ENCODE measurements around the gene NAPG. TPM values are rescaled to one million over a fixed set of nuclear protein-coding genes. Genes with fewer than 3 reads are reported as not detected.

Gene NAPG
- total RNA-seq, 4 donors from 2014 or later: 13.8 to 29.6 (median 19.5) TPM

GRCh38 chr18:10508591-10508990 is 17.2 kb upstream of the NAPG start:
- H3K27ac ChIP-seq: no peak overlapping the region
- intact Hi-C loops (cut with DNase I; ENCODE audit: low total_unique reads) (no loop called here), in situ Hi-C loops (cut with MboI; ENCODE audit: low sequenced_read_pairs in 4 of 4) (loop anchor here in 1 of 4 donors (25.0 kb wide), 1 partner anchor 921 kb away; no protein-coding TSS in a partner anchor)
- H3K27me3 ChIP-seq: peaks cover 0 to 2% (median 0%) of the 10 kb centered on the region in 3 donors
- H3K4me1 ChIP-seq: no peaks in the 10 kb centered on the region
- H3K4me3 ChIP-seq: no peak overlapping the region
- ATAC-seq (no peak), DNase-seq (no peak)
- TF ChIP-seq POLR2A (IDR thresholded peaks at IDR 0.05) (no peak), CTCF (IDR thresholded peaks at IDR 0.05 in 4 of 5, conservative IDR thresholded peaks at IDR 0.05 in 1 of 5) (no peak)
- H3K9me3 ChIP-seq: peaks cover 0 to 12% (median 0%) of the 10 kb centered on the region in 3 donors
- no peaks in the 10 kb centered on the region for H3K36me3 ChIP-seq

GRCh38 chr18:10511236-10511635 is 14.6 kb upstream of the NAPG start:
- peaks cover 0 to 6% (median 0%) of the 10 kb centered on the region in 3 donors for H3K9me3 ChIP-seq
- ATAC-seq: no peak
- no peak overlapping the region for H3K27ac ChIP-seq
- H3K4me3 ChIP-seq: no peak overlapping the region
- intact Hi-C loops (cut with DNase I; ENCODE audit: low total_unique reads) (loop anchor here (10.0 kb wide), 1 partner anchor 206 kb away; no protein-coding TSS in a partner anchor), in situ Hi-C loops (cut with MboI; ENCODE audit: low sequenced_read_pairs in 4 of 4) (loop anchor here in 1 of 4 donors (25.0 kb wide), 1 partner anchor 924 kb away; no protein-coding TSS in a partner anchor)
- DNase-seq: no peak
- TF ChIP-seq POLR2A (IDR thresholded peaks at IDR 0.05) (no peak), CTCF (IDR thresholded peaks at IDR 0.05 in 4 of 5, conservative IDR thresholded peaks at IDR 0.05 in 1 of 5) (no peak)
- H3K27me3 ChIP-seq: peaks cover 0 to 4% (median 0%) of the 10 kb centered on the region in 3 donors
- no peaks in the 10 kb centered on the region for H3K4me1 ChIP-seq
- no peaks in the 10 kb centered on the region for H3K36me3 ChIP-seq

GRCh38 chr18:10514082-10514481 is 11.7 kb upstream of the NAPG start:
- TF ChIP-seq CTCF (IDR thresholded peaks at IDR 0.05 in 4 of 5, conservative IDR thresholded peaks at IDR 0.05 in 1 of 5) (no peak), POLR2A (IDR thresholded peaks at IDR 0.05) (no peak)
- Histone ChIP-seq H3K36me3 (no peaks in the 10 kb centered on the region), H3K27me3 (peaks cover 0 to 4% (median 0%) of the 10 kb centered on the region in 3 donors), H3K4me3 (no peak overlapping the region), H3K9me3 (no peaks in the 10 kb centered on the region), H3K27ac (peak overlapping the region in 3 of 4 donors; percentile 15 to 55 (median 48)), H3K4me1 (peaks cover 3 to 12% of the 10 kb centered on the region in 2 donors)
- DNase-seq (peak in 1 of 2 donors; percentile 38), ATAC-seq (peak; percentile 43 to 63)
- intact Hi-C loops (cut with DNase I; ENCODE audit: low total_unique reads): loop anchor here (10.0 kb wide), 1 partner anchor 209 kb away; no protein-coding TSS in a partner anchor
- in situ Hi-C loops (cut with MboI; ENCODE audit: low sequenced_read_pairs in 4 of 4): loop anchor here in 1 of 4 donors (25.0 kb wide), 1 partner anchor 927 kb away; no protein-coding TSS in a partner anchor

GRCh38 chr18:10514601-10515000 is 11.2 kb upstream of the NAPG start:
- H3K4me1 ChIP-seq: peaks cover 3 to 17% of the 10 kb centered on the region in 2 donors
- ATAC-seq (no peak), DNase-seq (no peak)
- H3K4me3 ChIP-seq: no peak overlapping the region
- TF ChIP-seq CTCF (IDR thresholded peaks at IDR 0.05 in 4 of 5, conservative IDR thresholded peaks at IDR 0.05 in 1 of 5) (no peak), POLR2A (IDR thresholded peaks at IDR 0.05) (no peak)
- H3K36me3 ChIP-seq: no peaks in the 10 kb centered on the region
- no peak overlapping the region for H3K27ac ChIP-seq
- intact Hi-C loops (cut with DNase I; ENCODE audit: low total_unique reads) (loop anchor here (10.0 kb wide), 1 partner anchor 210 kb away; no protein-coding TSS in a partner anchor), in situ Hi-C loops (cut with MboI; ENCODE audit: low sequenced_read_pairs in 4 of 4) (loop anchor here in 1 of 4 donors (25.0 kb wide), 1 partner anchor 927 kb away; no protein-coding TSS in a partner anchor)
- peaks cover 0 to 4% (median 0%) of the 10 kb centered on the region in 3 donors for H3K27me3 ChIP-seq
- no peaks in the 10 kb centered on the region for H3K9me3 ChIP-seq
